Measurements from ENCODE around the gene ADIPOR1.

ADIPOR1 gene

GRCh38 chr1:202968895-202969295 lies 10.8 kb upstream of the ADIPOR1 start:
- DNase-seq = peak; percentile 35

- DNase-seq = no peak
Measured at GRCh38 chr1:202968351-202968750, 10.2 kb upstream of the ADIPOR1 start.

GRCh38 chr1:202967684-202968281 lies 9.7 kb upstream of the ADIPOR1 start:
- DNase-seq = no peak

GRCh38 chr1:202966006-202966898 lies 8.1 kb upstream of the ADIPOR1 start:
- DNase-seq = no peak

- DNase-seq = no peak
Measured at GRCh38 chr1:202965422-202965821, 7.3 kb upstream of the ADIPOR1 start.

- peak; percentile 60 for DNase-seq
Measured at GRCh38 chr1:202964791-202965410, 6.8 kb upstream of the ADIPOR1 start.

GRCh38 chr1:202961220-202961880 lies 3.2 kb upstream of the ADIPOR1 start:
- DNase-seq = peak; percentile 25

GRCh38 chr1:202959276-202959620 lies 1.1 kb upstream of the ADIPOR1 start:
- no peak for DNase-seq

GRCh38 chr1:202958544-202959275 lies 598 bp upstream of the ADIPOR1 start:
- DNase-seq = no peak

GRCh38 chr1:202956969-202957368 lies 1.1 kb downstream of the ADIPOR1 start:
- no peak for DNase-seq

GRCh38 chr1:202954057-202954745 lies 3.9 kb downstream of the ADIPOR1 start:
- no peak for DNase-seq

- no peak for DNase-seq
Measured at GRCh38 chr1:202953392-202953791, 4.7 kb downstream of the ADIPOR1 start.

GRCh38 chr1:202952818-202953217 lies 5.3 kb downstream of the ADIPOR1 start:
- DNase-seq = peak; percentile 26

- no peak for DNase-seq
Measured at GRCh38 chr1:202952099-202952498, 6.0 kb downstream of the ADIPOR1 start.

GRCh38 chr1:202951437-202951836 lies 6.7 kb downstream of the ADIPOR1 start:
- DNase-seq = no peak

GRCh38 chr1:202945483-202945882 lies 12.6 kb downstream of the ADIPOR1 start:
- no peak for DNase-seq

- no peak for DNase-seq
Measured at GRCh38 chr1:202944438-202944921, 13.6 kb downstream of the ADIPOR1 start.

GRCh38 chr1:202942426-202942825 lies 15.7 kb downstream of the ADIPOR1 start:
- DNase-seq = no peak

- DNase-seq = no peak
Measured at GRCh38 chr1:202941372-202941771, 16.7 kb downstream of the ADIPOR1 start.

- DNase-seq = no peak
Measured at GRCh38 chr1:202940561-202940960, 17.6 kb downstream of the ADIPOR1 start.

- DNase-seq = no peak
Measured at GRCh38 chr1:202938287-202938925, 19.7 kb downstream of the ADIPOR1 start.
